HCT116 (cell line): Measurements from ENCODE around the gene TUBA1C. TPM values are rescaled to one million over a fixed set of nuclear protein-coding genes. Genes with fewer than 3 reads are reported as not detected.
"Not testable (repeated sequence)": the region's sequence is repeated elsewhere in the genome, so short reads cannot be mapped to it uniquely, and the experiment has no call there.

Experiments
- ATAC-seq: fragments of 200-7000 bp; cut with Tn5 transposase; 2 replicates; pipeline ENCODE4 v1.9.1; 2020; ENCODE audit warnings: mild to moderate bottlenecking, moderate library complexity
- BruUV-seq: library from RNA; stranded (reverse); fragments of 400-500 nt; replicated peaks from 2 replicates; lab custom pipeline; 2021; lab: Mats Ljungman, UMichigan
- CTCF ChIA-PET: fragments of 300-600 bp; sonication (Branson Sonifier 250); formaldehyde crosslinking; loops from one replicate; lab custom pipeline; 2021; ENCODE audit warnings: antibody characterized with exemption; lab: Charles Lee
- POLR2A ChIA-PET: fragments of 300-600, 350-600 bp; sonication (Branson Sonifier 250); formaldehyde crosslinking; loops from one replicate; lab custom pipeline; 2021; ENCODE audit warnings: antibody characterized with exemption; lab: Charles Lee
- RAD21 ChIA-PET, 2 experiments: fragments of 300-600 bp; sonication (Branson Sonifier 250); formaldehyde crosslinking; loops; one replicate each; lab custom pipeline; 2023; ENCODE audit warnings: low total read pairs in 2 of 2; ENCODE audit not compliant: uncharacterized antibody in 2 of 2, unreplicated experiment in 2 of 2, low non-redundant PET in 1 of 2; lab: Charles Lee
- DNase-seq: peaks from one replicate; pipeline ENCODE4 v3.0.0-alpha.2; 2010; ENCODE audit warnings: low read depth, low spot score
- H2AFZ ChIP-seq: fragments of 200-600 bp; shearing (Covaris generic), sonication (generic); 2 replicates; pipeline ENCODE4 v1.6.1; 2017; ENCODE audit warnings: low read depth, mixed run types, mixed read lengths, antibody characterized with exemption, low read length; ENCODE audit not compliant: poor library complexity, severe bottlenecking
- H3K27ac ChIP-seq: 2 replicates; pipeline ENCODE4 v1.5.1; 2012; ENCODE audit warnings: low read depth, low read length
- H3K27me3 ChIP-seq: fragments of 200-600 bp; sonication (generic); 2 replicates; pipeline ENCODE4 v1.6.1; 2016; ENCODE audit warnings: mixed run types, low read length, mixed read lengths; ENCODE audit not compliant: insufficient read depth
- H3K36me3 ChIP-seq, 2 experiments: fragments of 200-500 bp in 1 of 2; fragments of 200-600 bp in 1 of 2; sonication (Bioruptor generic) in 1 of 2; sonication (generic) in 1 of 2; 2 replicates each; pipeline versions ENCODE4 v1.5.1 to v1.6.1; 2014 to 2016; ENCODE audit warnings: low read length in 2 of 2, inconsistent platforms in 1 of 2, mixed read lengths in 1 of 2, mixed run types in 1 of 2; ENCODE audit not compliant: insufficient read depth in 2 of 2, control insufficient read depth in 1 of 2
- H3K4me1 ChIP-seq, 2 experiments: fragments of 200-600 bp in 1 of 2; sonication (generic) in 1 of 2; 2 replicates each; pipeline versions ENCODE4 v1.5.1 to v1.6.1; 2012 to 2017; ENCODE audit warnings: low read length in 2 of 2, inconsistent platforms in 1 of 2, mild to moderate bottlenecking in 1 of 2, mixed read lengths in 1 of 2, mixed run types in 1 of 2, moderate library complexity in 1 of 2; ENCODE audit not compliant: insufficient read depth in 2 of 2, control insufficient read depth in 1 of 2
- H3K4me2 ChIP-seq: fragments of 200-600 bp; sonication (generic); 2 replicates; pipeline ENCODE4 v1.6.1; 2017; ENCODE audit warnings: mixed run types, low read length, mixed read lengths
- H3K4me3 ChIP-seq, 2 experiments: fragments of 200-600 bp in 1 of 2; sonication (generic) in 1 of 2; replicated peaks in 1 of 2; 2 replicates each; pipeline ENCODE4 v1.5.1; 2011 to 2016; ENCODE audit warnings: low read length in 2 of 2, control low read depth in 1 of 2, low read depth in 1 of 2, mild to moderate bottlenecking in 1 of 2, mixed read lengths in 1 of 2, mixed run types in 1 of 2
- H3K79me2 ChIP-seq: fragments of 200-600 bp; sonication (generic); 2 replicates; pipeline ENCODE4 v1.6.1; 2017; ENCODE audit warnings: mild to moderate bottlenecking, mixed run types, low read length, moderate library complexity, mixed read lengths; ENCODE audit not compliant: insufficient read depth
- H3K9ac ChIP-seq: fragments of 200-600 bp; sonication (generic); 2 replicates; pipeline ENCODE4 v1.6.1; 2016; ENCODE audit warnings: low read length, mixed read lengths
- H3K9me2 ChIP-seq: fragments of 200-600 bp; sonication (generic), shearing (Covaris generic); 2 replicates; pipeline ENCODE4 v1.6.1; 2017; ENCODE audit warnings: mixed run types, mild to moderate bottlenecking, moderate library complexity; ENCODE audit not compliant: insufficient read depth
- H3K9me3 ChIP-seq, 2 experiments: fragments of 200-500 bp in 1 of 2; fragments of 200-600 bp in 1 of 2; sonication (Bioruptor generic) in 1 of 2; sonication (generic) in 1 of 2; 2 replicates each; pipeline ENCODE4 v1.6.1; 2014 to 2017; ENCODE audit warnings: low read length in 2 of 2, mixed read lengths in 2 of 2, inconsistent platforms in 1 of 2, low read depth in 1 of 2, mild to moderate bottlenecking in 1 of 2, mixed run types in 1 of 2, moderate library complexity in 1 of 2; ENCODE audit not compliant: control insufficient read depth in 1 of 2, insufficient read depth in 1 of 2
- H4K20me1 ChIP-seq: fragments of 200-600 bp; sonication (generic), shearing (Covaris generic); 2 replicates; pipeline ENCODE4 v1.6.1; 2017; ENCODE audit warnings: mixed run types, mild to moderate bottlenecking, moderate library complexity; ENCODE audit not compliant: insufficient read depth
- EZH2phosphoT487 ChIP-seq: fragments of 200-600 bp; IDR thresholded peaks from 2 replicates; pipeline ENCODE4 v1.6.1; 2018; ENCODE audit warnings: antibody characterized with exemption, borderline replicate concordance
- TCF7L2 ChIP-seq: IDR thresholded peaks from 2 replicates; pipeline ENCODE4 v1.7.0; 2011; ENCODE audit warnings: borderline replicate concordance, inconsistent platforms; ENCODE audit not compliant: insufficient read depth, insufficient read length; ENCODE audit errors: extremely low read depth
- intact Hi-C: fragments of 100-400 bp; cut with micrococcal nuclease; formaldehyde crosslinking; loops from 2 replicates; pipeline ENCODE4 v1.10.0; 2022
- total RNA-seq: library from RNA; stranded (reverse); gene quantifications from one replicate; pipeline ENCODE4 v1.2.1, GENCODE V29; 2021; ENCODE audit not compliant: unreplicated experiment

Gene TUBA1C
- total RNA-seq, 1 experiment from 2014 or later: 571 TPM

DNA sequence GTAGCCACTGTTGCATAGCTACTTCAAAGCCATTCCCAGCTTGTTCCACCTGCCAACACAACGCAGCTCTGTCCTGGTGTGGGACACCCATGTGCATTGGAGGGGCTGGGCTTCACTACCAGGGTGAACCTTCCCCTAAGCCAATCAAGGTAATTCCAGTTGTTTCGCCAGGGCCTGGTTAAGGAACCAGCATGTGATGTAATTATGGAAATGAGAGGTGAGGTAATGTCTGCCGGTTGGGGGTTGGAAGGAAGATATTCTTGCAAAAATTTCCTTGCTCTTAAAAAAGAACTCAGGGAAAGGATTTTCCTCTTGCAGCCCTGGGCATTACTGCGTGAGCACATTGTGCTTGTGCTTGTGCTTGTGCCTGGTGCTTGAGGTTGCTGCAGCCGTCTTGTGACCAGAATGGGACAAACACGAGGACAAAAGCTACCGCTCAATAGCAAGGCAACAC, 14.9 kb downstream of the TUBA1C start:
- BruUV-seq: no TSS peak
- H4K20me1 ChIP-seq: no peaks in the 10 kb centered on the region
- CTCF ChIA-PET: interaction anchor here (1.3 to 2.1 kb wide), 2 partner anchors 10 to 18 kb away, joined by 4 to 10 read pairs; no protein-coding TSS in a partner anchor
- no peak overlapping the region for H2AFZ ChIP-seq
- H3K27ac ChIP-seq: no peak overlapping the region
- TF ChIP-seq TCF7L2 (no peak), EZH2phosphoT487 (no peak)
- TF ChIP-seq, all 23 proteins: peak for 0
- Histone ChIP-seq H3K27me3 (no peaks in the 10 kb centered on the region), H3K79me2 (no peaks in the 10 kb centered on the region), H3K9ac (no peak overlapping the region), H3K4me1 (peaks cover 0 to 5% of the 10 kb centered on the region in 2 experiments; a peak in 2 of 4 replicates), H3K4me2 (no peak overlapping the region), H3K9me2 (no peaks in the 10 kb centered on the region), H3K36me3 (no peaks in the 10 kb centered on the region), H3K4me3 (no peak overlapping the region), H3K9me3 (no peaks in the 10 kb centered on the region)
- no peak for DNase-seq
- ATAC-seq: no peak
- RAD21 ChIA-PET: no interaction called here
- POLR2A ChIA-PET: interaction anchor here (1.3 to 1.4 kb wide), 2 partner anchors 9 to 14 kb away, joined by 4 to 8 read pairs; no protein-coding TSS in a partner anchor
- intact Hi-C loops: no loop called here

DNA sequence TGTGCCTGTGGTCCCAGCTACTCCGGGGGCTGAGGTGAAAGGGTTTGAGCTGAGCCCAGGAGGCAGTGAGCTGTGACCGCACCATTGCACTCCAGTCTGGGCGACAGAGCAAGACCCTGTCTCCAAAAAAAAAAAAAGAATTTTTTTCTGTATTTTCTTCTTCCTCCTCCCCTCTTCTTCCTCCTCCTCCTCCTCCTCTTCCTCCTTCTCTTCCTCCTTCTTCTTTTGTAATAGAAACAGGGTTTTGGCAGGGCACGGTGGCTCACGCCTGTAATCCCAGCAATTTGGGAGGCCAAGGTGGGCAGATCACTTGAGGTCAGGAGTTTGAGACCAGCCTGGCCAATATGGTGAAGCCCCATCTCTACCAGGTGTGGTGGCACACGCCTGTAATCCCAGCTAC, 15.7 kb downstream of the TUBA1C start:
- H3K27ac ChIP-seq, DNase-seq, intact Hi-C loops, RAD21 ChIA-PET, H3K4me2 ChIP-seq, H3K27me3 ChIP-seq, ATAC-seq, H2AFZ ChIP-seq, H3K9me2 ChIP-seq, H3K9ac ChIP-seq, H3K9me3 ChIP-seq, H3K4me3 ChIP-seq, BruUV-seq, H4K20me1 ChIP-seq, H3K4me1 ChIP-seq, H3K36me3 ChIP-seq, H3K79me2 ChIP-seq: not testable (repeated sequence)
- ChIA-PET POLR2A (interaction anchor here (0.7 to 1.4 kb wide), 2 partner anchors 15 to 479 kb away, joined by 3 to 8 read pairs; no protein-coding TSS in a partner anchor), CTCF (interaction anchor here (1.3 to 2.1 kb wide), 2 partner anchors 9 to 17 kb away, joined by 4 to 10 read pairs; no protein-coding TSS in a partner anchor)
